ENCODE results near the gene CCDC148. TPM values are rescaled to one million over a fixed set of nuclear protein-coding genes. Genes with fewer than 3 reads are reported as not detected.

The CCDC148 gene
- total and polyA plus RNA-seq, 5 donors from 2014 or later = not detected

DNA sequence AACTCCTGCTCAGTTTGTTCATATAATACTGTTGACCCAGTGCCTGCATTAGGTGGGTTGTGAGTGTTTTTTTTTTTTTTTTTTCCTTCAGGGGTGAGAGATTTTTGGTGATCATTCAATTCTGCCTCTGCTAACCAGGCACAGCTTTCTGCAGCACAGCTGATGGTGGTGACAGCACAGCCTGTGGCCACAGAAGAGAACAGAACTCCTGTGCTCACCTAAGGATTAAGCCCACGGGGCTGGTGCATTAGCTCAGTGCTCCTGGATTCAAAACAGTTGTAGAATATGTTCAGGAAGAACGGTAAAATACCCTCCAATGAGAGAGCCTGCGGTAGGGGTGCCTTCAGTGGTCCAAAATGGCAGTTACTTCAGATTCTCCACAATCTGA, 42.2 kb upstream of the CCDC148 start:
- no peaks in the 10 kb centered on the region for H3K27me3 ChIP-seq (ENCODE audit: control insufficient read depth, insufficient read depth, low read length)
- no peak for ATAC-seq (ENCODE audit: low read depth in 2 of 2)
- H3K36me3 ChIP-seq (ENCODE audit: control insufficient read depth, insufficient read depth, low read length) = no peaks in the 10 kb centered on the region
- no peak overlapping the region for H3K4me3 Mint-ChIP-seq
- no peaks in the 10 kb centered on the region for H3K27me3 Mint-ChIP-seq
- no peaks in the 10 kb centered on the region for H3K9me3 ChIP-seq (ENCODE audit: control insufficient read depth in 2 of 2, low read length in 2 of 2)
- H3K27ac ChIP-seq (ENCODE audit: insufficient read depth, low read length, poor library complexity, severe bottlenecking) = no peak overlapping the region
- peaks cover 10 to 38% (median 35%) of the 10 kb centered on the region in 4 donors for H3K4me1 Mint-ChIP-seq
- no peaks in the 10 kb centered on the region for H3K9me3 Mint-ChIP-seq
- H3K4me1 ChIP-seq (ENCODE audit: control insufficient read depth, insufficient read depth, low read length, poor library complexity, severe bottlenecking) = no peaks in the 10 kb centered on the region
- no peak overlapping the region for H3K4me3 ChIP-seq (ENCODE audit: low read depth, low read length)
- H3K36me3 Mint-ChIP-seq = peaks cover 15% of the 10 kb centered on the region
- H3K27ac Mint-ChIP-seq = peak overlapping the region in 1 of 3 donors; percentile 7
- no peak for DNase-seq

DNA sequence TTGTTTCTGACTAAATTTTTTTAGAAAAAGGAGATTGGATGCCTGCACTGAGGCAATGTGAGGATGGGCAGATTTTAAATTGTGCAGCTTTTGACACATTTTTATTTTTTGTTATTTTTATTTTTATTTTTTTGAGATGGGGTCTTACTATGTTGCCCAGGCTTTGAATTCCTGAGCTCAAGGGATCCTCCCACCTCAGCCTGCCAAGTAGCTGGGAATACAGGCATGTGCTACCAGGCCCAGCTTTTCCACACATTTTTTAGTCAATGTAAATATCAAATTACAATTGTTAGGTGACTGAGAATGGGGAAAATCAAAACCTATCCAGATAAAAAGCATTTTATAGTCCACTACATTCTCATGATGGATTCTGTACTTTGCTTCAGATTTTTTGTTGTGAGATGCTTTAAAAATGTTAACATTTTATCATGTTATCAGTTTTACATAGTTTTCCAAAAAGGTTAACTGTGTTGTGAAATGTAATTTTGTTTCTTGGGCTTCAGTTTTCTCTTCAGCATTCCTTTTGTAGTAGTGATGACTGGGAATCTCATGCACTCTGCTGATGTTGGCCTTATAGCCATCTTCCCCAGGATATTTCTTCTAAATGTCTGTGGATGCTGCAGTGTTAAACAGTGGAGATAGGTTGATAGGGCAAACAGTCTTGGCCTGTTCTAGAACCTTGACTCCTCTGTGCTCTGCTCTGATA, 41.6 kb upstream of the CCDC148 start:
- Histone ChIP-seq H3K4me3 (ENCODE audit: low read depth, low read length) (no peak overlapping the region), H3K4me1 (ENCODE audit: control insufficient read depth, insufficient read depth, low read length, poor library complexity, severe bottlenecking) (no peaks in the 10 kb centered on the region), H3K27ac (ENCODE audit: insufficient read depth, low read length, poor library complexity, severe bottlenecking) (no peak overlapping the region), H3K9me3 (ENCODE audit: control insufficient read depth in 2 of 2, low read length in 2 of 2) (no peaks in the 10 kb centered on the region), H3K36me3 (ENCODE audit: control insufficient read depth, insufficient read depth, low read length) (no peaks in the 10 kb centered on the region), H3K27me3 (ENCODE audit: control insufficient read depth, insufficient read depth, low read length) (no peaks in the 10 kb centered on the region)
- Mint-ChIP-seq H3K4me1 (peaks cover 10 to 38% (median 36%) of the 10 kb centered on the region in 4 donors), H3K9me3 (peaks cover 0 to 2% (median 0%) of the 10 kb centered on the region in 7 donors), H3K27ac (peak overlapping the region in 2 of 3 donors; percentile 27 to 73), H3K27me3 (no peaks in the 10 kb centered on the region), H3K36me3 (peaks cover 15% of the 10 kb centered on the region), H3K4me3 (no peak overlapping the region)
- DNase-seq (no peak), ATAC-seq (ENCODE audit: low read depth in 2 of 2) (no peak)

GRCh38 chr2:158497486-158497885, 40.9 kb upstream of the CCDC148 start:
- H3K27me3 Mint-ChIP-seq = no peaks in the 10 kb centered on the region
- Histone ChIP-seq H3K27me3 (ENCODE audit: control insufficient read depth, insufficient read depth, low read length) (no peaks in the 10 kb centered on the region), H3K27ac (ENCODE audit: insufficient read depth, low read length, poor library complexity, severe bottlenecking) (no peak overlapping the region), H3K4me3 (ENCODE audit: low read depth, low read length) (no peak overlapping the region), H3K4me1 (ENCODE audit: control insufficient read depth, insufficient read depth, low read length, poor library complexity, severe bottlenecking) (no peaks in the 10 kb centered on the region), H3K36me3 (ENCODE audit: control insufficient read depth, insufficient read depth, low read length) (no peaks in the 10 kb centered on the region), H3K9me3 (ENCODE audit: control insufficient read depth in 2 of 2, low read length in 2 of 2) (no peaks in the 10 kb centered on the region)
- H3K36me3 Mint-ChIP-seq = peaks cover 17% of the 10 kb centered on the region
- DNase-seq (peak in 1 of 3 donors; percentile 16), ATAC-seq (ENCODE audit: low read depth in 2 of 2) (peak; percentile 31 to 50)
- H3K4me3 Mint-ChIP-seq = no peak overlapping the region
- peaks cover 0 to 2% (median 0%) of the 10 kb centered on the region in 7 donors for H3K9me3 Mint-ChIP-seq
- peaks cover 10 to 39% (median 38%) of the 10 kb centered on the region in 4 donors for H3K4me1 Mint-ChIP-seq
- peak overlapping the region in 2 of 3 donors; percentile 27 to 74 for H3K27ac Mint-ChIP-seq

- no peaks in the 10 kb centered on the region for H3K9me3 ChIP-seq (ENCODE audit: control insufficient read depth in 2 of 2, low read length in 2 of 2)
- peak overlapping the region; percentile 44 to 85 (median 74) for H3K27ac Mint-ChIP-seq
- no peak for ATAC-seq (ENCODE audit: low read depth in 2 of 2)
These were observed 40.4 kb upstream of the CCDC148 start for GRCh38 chr2:158496986-158497385.

GRCh38 chr2:158495175-158495574, 38.6 kb upstream of the CCDC148 start:
- H3K9me3 ChIP-seq (ENCODE audit: control insufficient read depth in 2 of 2, low read length in 2 of 2) = no peaks in the 10 kb centered on the region
- no peaks in the 10 kb centered on the region for H3K4me1 ChIP-seq (ENCODE audit: control insufficient read depth, insufficient read depth, low read length, poor library complexity, severe bottlenecking)
- H3K27ac Mint-ChIP-seq = no peak overlapping the region
- H3K36me3 Mint-ChIP-seq = peaks cover 12% of the 10 kb centered on the region
- peaks cover 10 to 35% (median 32%) of the 10 kb centered on the region in 4 donors for H3K4me1 Mint-ChIP-seq
- no peak overlapping the region for H3K4me3 ChIP-seq (ENCODE audit: low read depth, low read length)
- peaks cover 0 to 2% (median 0%) of the 10 kb centered on the region in 7 donors for H3K9me3 Mint-ChIP-seq
- DNase-seq = no peak
- H3K27ac ChIP-seq (ENCODE audit: insufficient read depth, low read length, poor library complexity, severe bottlenecking) = no peak overlapping the region
- no peaks in the 10 kb centered on the region for H3K27me3 ChIP-seq (ENCODE audit: control insufficient read depth, insufficient read depth, low read length)
- ATAC-seq (ENCODE audit: low read depth in 2 of 2) = no peak
- no peak overlapping the region for H3K4me3 Mint-ChIP-seq
- H3K27me3 Mint-ChIP-seq = no peaks in the 10 kb centered on the region
- H3K36me3 ChIP-seq (ENCODE audit: control insufficient read depth, insufficient read depth, low read length) = no peaks in the 10 kb centered on the region

More at GRCh38 chr2:158496986-158497385, 40.4 kb upstream of the CCDC148 start:
- no peak for DNase-seq
- H3K4me1 ChIP-seq (ENCODE audit: control insufficient read depth, insufficient read depth, low read length, poor library complexity, severe bottlenecking) = no peaks in the 10 kb centered on the region
- no peak overlapping the region for H3K27ac ChIP-seq (ENCODE audit: insufficient read depth, low read length, poor library complexity, severe bottlenecking)
- peaks cover 0 to 2% (median 0%) of the 10 kb centered on the region in 7 donors for H3K9me3 Mint-ChIP-seq
- no peaks in the 10 kb centered on the region for H3K27me3 Mint-ChIP-seq
- no peak overlapping the region for H3K4me3 Mint-ChIP-seq
- no peak overlapping the region for H3K4me3 ChIP-seq (ENCODE audit: low read depth, low read length)
- H3K4me1 Mint-ChIP-seq = peaks cover 10 to 41% (median 40%) of the 10 kb centered on the region in 4 donors
- H3K36me3 Mint-ChIP-seq = peaks cover 19% of the 10 kb centered on the region
- H3K27me3 ChIP-seq (ENCODE audit: control insufficient read depth, insufficient read depth, low read length) = no peaks in the 10 kb centered on the region
- no peaks in the 10 kb centered on the region for H3K36me3 ChIP-seq (ENCODE audit: control insufficient read depth, insufficient read depth, low read length)

DNA sequence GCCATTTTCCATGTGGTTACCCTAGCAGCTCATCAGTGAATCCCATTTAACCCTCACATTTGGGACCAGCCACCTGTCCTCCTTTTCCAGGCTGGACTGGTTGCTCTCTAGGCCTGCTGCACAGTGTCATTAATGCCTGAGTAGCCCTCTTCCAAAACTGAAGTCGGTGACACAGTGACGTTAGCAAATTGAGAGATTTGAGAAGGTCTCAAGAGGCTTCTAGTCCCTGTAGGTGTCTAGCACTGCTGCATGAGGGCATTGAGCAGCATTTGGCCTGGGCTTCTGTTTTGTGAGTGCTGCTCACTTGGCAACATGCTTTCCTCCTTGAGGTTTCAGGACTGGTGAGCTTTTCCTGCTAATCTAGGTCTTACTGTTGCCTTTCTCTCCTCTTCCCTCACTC, 36.9 kb upstream of the CCDC148 start:
- Mint-ChIP-seq H3K27ac (no peak overlapping the region), H3K4me1 (peaks cover 9 to 25% (median 25%) of the 10 kb centered on the region in 4 donors), H3K9me3 (peaks cover 0 to 2% (median 0%) of the 10 kb centered on the region in 7 donors), H3K27me3 (no peaks in the 10 kb centered on the region), H3K4me3 (no peak overlapping the region), H3K36me3 (peaks cover 12% of the 10 kb centered on the region)
- no peak overlapping the region for H3K27ac ChIP-seq (ENCODE audit: insufficient read depth, low read length, poor library complexity, severe bottlenecking)
- no peaks in the 10 kb centered on the region for H3K9me3 ChIP-seq (ENCODE audit: control insufficient read depth in 2 of 2, low read length in 2 of 2)
- H3K4me1 ChIP-seq (ENCODE audit: control insufficient read depth, insufficient read depth, low read length, poor library complexity, severe bottlenecking) = no peaks in the 10 kb centered on the region
- no peaks in the 10 kb centered on the region for H3K27me3 ChIP-seq (ENCODE audit: control insufficient read depth, insufficient read depth, low read length)
- H3K36me3 ChIP-seq (ENCODE audit: control insufficient read depth, insufficient read depth, low read length) = no peaks in the 10 kb centered on the region
- DNase-seq (no peak), ATAC-seq (ENCODE audit: low read depth in 2 of 2) (no peak)
- H3K4me3 ChIP-seq (ENCODE audit: low read depth, low read length) = no peak overlapping the region

- H3K36me3 ChIP-seq (ENCODE audit: control insufficient read depth, insufficient read depth, low read length) = no peaks in the 10 kb centered on the region
- no peaks in the 10 kb centered on the region for H3K27me3 ChIP-seq (ENCODE audit: control insufficient read depth, insufficient read depth, low read length)
- DNase-seq (no peak), ATAC-seq (ENCODE audit: low read depth in 2 of 2) (no peak)
- H3K27ac ChIP-seq (ENCODE audit: insufficient read depth, low read length, poor library complexity, severe bottlenecking) = no peak overlapping the region
- peaks cover 2% of the 10 kb centered on the region for H3K4me1 ChIP-seq (ENCODE audit: control insufficient read depth, insufficient read depth, low read length, poor library complexity, severe bottlenecking)
- Mint-ChIP-seq H3K27ac (no peak overlapping the region), H3K27me3 (no peaks in the 10 kb centered on the region), H3K9me3 (peaks cover 0 to 2% (median 0%) of the 10 kb centered on the region in 7 donors), H3K4me1 (peaks cover 17 to 29% (median 21%) of the 10 kb centered on the region in 4 donors), H3K4me3 (no peak overlapping the region), H3K36me3 (peaks cover 4% of the 10 kb centered on the region)
- H3K4me3 ChIP-seq (ENCODE audit: low read depth, low read length) = no peak overlapping the region
- no peaks in the 10 kb centered on the region for H3K9me3 ChIP-seq (ENCODE audit: control insufficient read depth in 2 of 2, low read length in 2 of 2)
These were observed 34.5 kb upstream of the CCDC148 start for GRCh38 chr2:158491072-158491471.

Data from CD4-positive, CD25-positive, alpha-beta regulatory T cell (primary cell).